HAP-1 (cell line): ENCODE data around the gene CKLF.
"Not testable (repeated sequence)": the region's sequence is repeated elsewhere in the genome, so short reads cannot be mapped to it uniquely, and the experiment has no call there.

Experiments used
- DNase-seq, 2 experiments: peaks; one replicate each; pipeline ENCODE4 v3.0.0-alpha.2; 2016 to 2020; ENCODE audit warnings: low spot score in 2 of 2
- H3K27me3 ChIP-seq: fragments of 250-450 bp; sonication (Bioruptor Pico); 2 replicates; pipeline ENCODE4 v1.5.1; 2020; ENCODE audit warnings: low read depth, mild to moderate bottlenecking, moderate library complexity
- H3K36me3 ChIP-seq: fragments of 250-450 bp; sonication (Bioruptor Pico); replicated peaks from 2 replicates; pipeline ENCODE4 v1.5.1; 2020; ENCODE audit warnings: mild to moderate bottlenecking
- H3K4me1 ChIP-seq: fragments of 250-450 bp; sonication (Bioruptor Pico); 2 replicates; pipeline ENCODE4 v1.5.1; 2020; ENCODE audit warnings: mild to moderate bottlenecking
- H3K4me3 ChIP-seq: fragments of 250-450 bp; sonication (Bioruptor Pico); 2 replicates; pipeline ENCODE4 v1.5.1; 2020; ENCODE audit warnings: mild to moderate bottlenecking, moderate library complexity
- H3K9me3 ChIP-seq: fragments of 250-450 bp; sonication (Bioruptor Pico); 2 replicates; pipeline ENCODE4 v1.5.1; 2020; ENCODE audit warnings: mild to moderate bottlenecking, moderate library complexity
- in situ Hi-C: fragments of 300-500 bp; cut with MboI; formaldehyde crosslinking; loops from 3 replicates; pipeline ENCODE4 v1.14.3; 2020; ENCODE audit warnings: low sequenced_read_pairs, inconsistent platforms, mixed read lengths

CKLF gene

GRCh38 chr16:66596559-66596958 is 44.2 kb downstream of the CKLF start:
- H3K4me3 ChIP-seq, in situ Hi-C loops, H3K36me3 ChIP-seq, DNase-seq, H3K4me1 ChIP-seq, H3K9me3 ChIP-seq, H3K27me3 ChIP-seq: not testable (repeated sequence)

GRCh38 chr16:66596986-66597848 is 44.8 kb downstream of the CKLF start:
- no peak overlapping the region for H3K4me3 ChIP-seq
- H3K36me3 ChIP-seq: no peaks in the 10 kb centered on the region
- in situ Hi-C loops: no loop called here
- no peaks in the 10 kb centered on the region for H3K4me1 ChIP-seq
- no peaks in the 10 kb centered on the region for H3K9me3 ChIP-seq
- no peaks in the 10 kb centered on the region for H3K27me3 ChIP-seq
- DNase-seq: no peak

- no peaks in the 10 kb centered on the region for H3K36me3 ChIP-seq
Observed at GRCh38 chr16:66598111-66598510, 45.7 kb downstream of the CKLF start.

GRCh38 chr16:66599726-66600125 is 47.4 kb downstream of the CKLF start:
- in situ Hi-C loops: loop anchor here (5.0 kb wide), 1 partner anchor 192 kb away; no protein-coding TSS in a partner anchor
- Histone ChIP-seq H3K4me3 (no peak overlapping the region), H3K27me3 (no peaks in the 10 kb centered on the region), H3K36me3 (no peaks in the 10 kb centered on the region), H3K9me3 (no peaks in the 10 kb centered on the region), H3K4me1 (peaks cover 5% of the 10 kb centered on the region)
- no peak for DNase-seq

More at GRCh38 chr16:66598111-66598510, 45.7 kb downstream of the CKLF start:
- no peaks in the 10 kb centered on the region for H3K9me3 ChIP-seq
- no peak overlapping the region for H3K4me3 ChIP-seq
- in situ Hi-C loops: no loop called here
- H3K4me1 ChIP-seq: no peaks in the 10 kb centered on the region
- DNase-seq: no peak
- no peaks in the 10 kb centered on the region for H3K27me3 ChIP-seq

GRCh38 chr16:66600477-66600876 is 48.1 kb downstream of the CKLF start:
- peaks cover 5% of the 10 kb centered on the region for H3K4me1 ChIP-seq
- H3K4me3 ChIP-seq: no peak overlapping the region
- H3K9me3 ChIP-seq: no peaks in the 10 kb centered on the region
- no peak for DNase-seq
- in situ Hi-C loops: loop anchor here (5.0 kb wide), 1 partner anchor 193 kb away; no protein-coding TSS in a partner anchor
- no peaks in the 10 kb centered on the region for H3K27me3 ChIP-seq
- H3K36me3 ChIP-seq: no peaks in the 10 kb centered on the region; the same call in 1 of the 2 replicates

GRCh38 chr16:66601471-66601870 is 49.1 kb downstream of the CKLF start:
- Histone ChIP-seq H3K27me3 (no peaks in the 10 kb centered on the region), H3K9me3 (no peaks in the 10 kb centered on the region), H3K4me1 (peaks cover 13% of the 10 kb centered on the region), H3K36me3 (no peaks in the 10 kb centered on the region; the same call in none of the 2 replicates), H3K4me3 (no peak overlapping the region)
- in situ Hi-C loops: loop anchor here (5.0 kb wide), 1 partner anchor 194 kb away; no protein-coding TSS in a partner anchor
- DNase-seq: no peak

- H3K27me3 ChIP-seq: no peaks in the 10 kb centered on the region
- H3K4me3 ChIP-seq: peak overlapping the region; percentile 83
- in situ Hi-C loops: loop anchor here (5.0 kb wide), 1 partner anchor 196 kb away; no protein-coding TSS in a partner anchor
- peaks cover 15% of the 10 kb centered on the region for H3K4me1 ChIP-seq
- peaks cover 14% of the 10 kb centered on the region for H3K36me3 ChIP-seq
- DNase-seq: peak; percentile 74 to 90
- H3K9me3 ChIP-seq: no peaks in the 10 kb centered on the region
Observed at GRCh38 chr16:66603537-66604375, 51.4 kb downstream of the CKLF start.

GRCh38 chr16:66604376-66605176 is 52.2 kb downstream of the CKLF start, which contains the start of gene CMTM3:
CMTM3 (plus strand) TSS chr16:66604704; CDS start chr16:66604806, 102 bp downstream.
- Histone ChIP-seq H3K9me3 (no peaks in the 10 kb centered on the region), H3K4me3 (peak within 1 kb of the TSS; percentile 83), H3K4me1 (peaks cover 17% of the 10 kb centered on the region), H3K36me3 (peaks cover 22% of the 10 kb centered on the region), H3K27me3 (no peaks in the 10 kb centered on the region)
- in situ Hi-C loops: loop anchor here (5.0 kb wide), 1 partner anchor 197 kb away; no protein-coding TSS in a partner anchor
- peak; percentile 76 to 89 for DNase-seq

GRCh38 chr16:66605177-66605978 is 53.0 kb downstream of the CKLF start:
- peak; percentile 25 to 63 for DNase-seq
- H3K36me3 ChIP-seq: peaks cover 30% of the 10 kb centered on the region
- no peaks in the 10 kb centered on the region for H3K27me3 ChIP-seq
- H3K4me3 ChIP-seq: peak overlapping the region; percentile 83
- in situ Hi-C loops: no loop called here
- H3K9me3 ChIP-seq: no peaks in the 10 kb centered on the region
- peaks cover 17% of the 10 kb centered on the region for H3K4me1 ChIP-seq

GRCh38 chr16:66605979-66606751 is 53.8 kb downstream of the CKLF start:
- H3K27me3 ChIP-seq: no peaks in the 10 kb centered on the region
- H3K4me1 ChIP-seq: peaks cover 17% of the 10 kb centered on the region
- H3K36me3 ChIP-seq: peaks cover 38% of the 10 kb centered on the region
- H3K4me3 ChIP-seq: peak overlapping the region; percentile 83
- H3K9me3 ChIP-seq: no peaks in the 10 kb centered on the region
- DNase-seq: no peak
- in situ Hi-C loops: no loop called here

GRCh38 chr16:66608241-66609138 is 56.1 kb downstream of the CKLF start:
- H3K27me3 ChIP-seq: no peaks in the 10 kb centered on the region
- no peak overlapping the region for H3K4me3 ChIP-seq
- H3K9me3 ChIP-seq: no peaks in the 10 kb centered on the region
- in situ Hi-C loops: no loop called here
- peak; percentile 83 to 94 for DNase-seq
- peaks cover 61% of the 10 kb centered on the region for H3K36me3 ChIP-seq
- peaks cover 16% of the 10 kb centered on the region for H3K4me1 ChIP-seq
